ENCODE results near the gene PCCB.
A peak's percentile ranks its signal among the peaks of the same experiment; 100 is the strongest.
"Not testable (repeated sequence)": the region's sequence is repeated elsewhere in the genome, so short reads cannot be mapped to it uniquely, and the experiment has no call there.

PCCB gene

GRCh38 chr3:136327671-136328070, 77.5 kb downstream of the PCCB start:
- no peak for DNase-seq (ENCODE audit: low read depth)

- no peak for DNase-seq (ENCODE audit: low read depth)
Measured at GRCh38 chr3:136329593-136329992, 79.5 kb downstream of the PCCB start.

GRCh38 chr3:136330900-136331299, 80.8 kb downstream of the PCCB start:
- no peak for DNase-seq (ENCODE audit: low read depth)

GRCh38 chr3:136332302-136332701, 82.2 kb downstream of the PCCB start:
- DNase-seq (ENCODE audit: low read depth) = no peak

- DNase-seq (ENCODE audit: low read depth) = no peak
Measured at GRCh38 chr3:136332776-136333175, 82.6 kb downstream of the PCCB start.

- no peak for DNase-seq (ENCODE audit: low read depth)
Measured at GRCh38 chr3:136334209-136334608, 84.1 kb downstream of the PCCB start.

- not testable (repeated sequence) for DNase-seq (ENCODE audit: low read depth)
Measured at GRCh38 chr3:136334726-136335125, 84.6 kb downstream of the PCCB start.

- no peak for DNase-seq (ENCODE audit: low read depth)
Measured at GRCh38 chr3:136336329-136337100, 86.4 kb downstream of the PCCB start.

GRCh38 chr3:136343446-136343845, 93.3 kb downstream of the PCCB start:
- no peak for DNase-seq (ENCODE audit: low read depth)

GRCh38 chr3:136343873-136344555, 93.9 kb downstream of the PCCB start:
- peak; percentile 76 for DNase-seq (ENCODE audit: low read depth)

GRCh38 chr3:136346486-136346885, 96.3 kb downstream of the PCCB start:
- DNase-seq (ENCODE audit: low read depth) = no peak

- peak; percentile 75 for DNase-seq (ENCODE audit: low read depth)
Measured at GRCh38 chr3:136350132-136350531, 100.0 kb downstream of the PCCB start.

- no peak for DNase-seq (ENCODE audit: low read depth)
Measured at GRCh38 chr3:136350557-136350956, 100.4 kb downstream of the PCCB start.

GRCh38 chr3:136351351-136351750, 101.2 kb downstream of the PCCB start:
- DNase-seq (ENCODE audit: low read depth) = no peak

- no peak for DNase-seq (ENCODE audit: low read depth)
Measured at GRCh38 chr3:136351905-136352304, 101.8 kb downstream of the PCCB start.

GRCh38 chr3:136353461-136353860, 103.3 kb downstream of the PCCB start:
- DNase-seq (ENCODE audit: low read depth) = no peak

GRCh38 chr3:136366289-136366688, 116.1 kb downstream of the PCCB start:
- no peak for DNase-seq (ENCODE audit: low read depth)

GRCh38 chr3:136375800-136376199, 125.7 kb downstream of the PCCB start:
- not testable (repeated sequence) for DNase-seq (ENCODE audit: low read depth)

- DNase-seq (ENCODE audit: low read depth) = no peak
Measured at GRCh38 chr3:136377508-136377907, 127.4 kb downstream of the PCCB start.

- no peak for DNase-seq (ENCODE audit: low read depth)
Measured at GRCh38 chr3:136378011-136378410, 127.9 kb downstream of the PCCB start.

Data from HS-5 (cell line).